Nucleus accumbens (tissue), 56 donors: ENCODE data around the gene DPP10.
A peak's percentile ranks its signal among the peaks of the same experiment; 100 is the strongest.

ENCODE experiments used
- DNase-seq, 56 donors: peaks; one replicate each; lab custom pipeline; 2025; lab: John Stamatoyannopoulos, UW

The DPP10 gene

DNA sequence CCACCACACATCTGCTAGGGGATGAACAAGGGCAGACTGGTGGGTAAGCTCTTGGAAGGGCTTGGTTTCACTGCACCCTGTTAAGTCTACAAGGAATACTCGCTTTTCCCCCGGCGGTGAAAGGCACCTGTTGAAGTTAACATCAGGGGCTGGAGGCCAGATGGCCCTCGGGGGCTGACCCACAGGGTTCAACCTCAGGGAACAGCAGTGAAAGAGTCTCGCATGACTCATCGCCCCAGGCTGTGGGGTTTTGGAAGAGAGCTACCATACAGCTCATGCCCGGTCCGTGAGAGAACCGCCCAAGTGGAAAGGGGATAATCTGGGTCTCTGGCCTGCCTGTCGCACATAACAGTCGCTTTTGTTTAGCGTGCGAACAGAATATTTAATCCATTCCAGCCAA lies 748.0 kb downstream of the DPP10 start:
- peak in 1 of 56 donors; percentile 0 for DNase-seq

DNA sequence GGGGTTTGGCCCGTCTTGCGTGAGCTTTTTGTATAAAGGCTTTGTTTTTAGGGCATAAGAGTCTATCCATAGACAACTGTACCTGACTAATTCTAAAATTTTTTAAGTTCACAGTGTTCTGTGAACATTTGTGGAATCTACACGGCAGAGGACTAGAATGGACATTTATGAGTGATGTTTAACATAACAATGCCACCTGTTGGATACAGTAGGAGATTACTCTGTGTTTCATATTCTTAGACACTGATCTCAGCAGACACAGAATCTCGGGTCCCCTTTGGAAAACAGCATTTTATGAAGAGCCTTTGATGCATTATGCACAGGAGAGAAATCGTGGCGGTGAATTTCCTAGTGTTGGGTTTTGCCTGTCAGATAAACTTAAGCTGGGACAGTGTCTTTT lies 752.2 kb downstream of the DPP10 start:
- DNase-seq = no peak

DNA sequence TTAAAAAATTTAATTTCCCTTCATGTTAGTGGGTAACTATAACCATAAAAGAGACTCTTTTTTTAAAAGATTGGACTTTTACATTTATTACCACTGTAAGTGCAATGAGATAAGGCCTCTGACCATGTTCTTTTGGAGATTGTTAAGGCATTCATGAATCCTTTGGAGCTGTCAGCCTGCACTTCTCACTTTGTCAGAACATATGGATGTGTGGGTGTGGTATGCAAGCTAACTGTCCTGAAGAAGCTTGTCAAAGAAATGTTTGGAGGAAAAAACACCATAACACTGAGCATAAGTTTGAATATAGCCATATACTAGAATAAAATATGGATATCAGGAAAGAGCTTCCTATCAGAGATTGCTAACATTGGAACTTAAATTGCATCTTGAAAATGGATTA lies 754.1 kb downstream of the DPP10 start:
- no peak for DNase-seq

DNA sequence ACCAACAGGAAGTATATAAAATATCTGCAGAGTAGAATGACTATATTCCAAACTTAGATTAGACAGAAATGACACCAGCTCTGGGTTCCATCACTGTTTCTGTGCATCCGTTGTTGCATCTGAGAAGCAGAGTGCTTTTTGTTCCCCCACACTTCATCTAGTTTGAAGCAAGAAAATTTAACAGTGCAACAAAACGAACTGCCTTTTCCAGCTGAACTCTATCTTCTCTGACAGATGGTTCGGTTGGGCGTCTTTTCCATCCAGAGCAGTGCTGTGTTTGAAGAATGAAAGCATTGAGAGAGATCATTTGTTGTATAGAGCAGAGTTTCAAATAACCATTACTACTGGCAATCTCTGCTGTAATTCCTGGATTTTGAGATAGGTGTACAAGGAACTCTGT lies 757.5 kb downstream of the DPP10 start:
- no peak for DNase-seq

DNA sequence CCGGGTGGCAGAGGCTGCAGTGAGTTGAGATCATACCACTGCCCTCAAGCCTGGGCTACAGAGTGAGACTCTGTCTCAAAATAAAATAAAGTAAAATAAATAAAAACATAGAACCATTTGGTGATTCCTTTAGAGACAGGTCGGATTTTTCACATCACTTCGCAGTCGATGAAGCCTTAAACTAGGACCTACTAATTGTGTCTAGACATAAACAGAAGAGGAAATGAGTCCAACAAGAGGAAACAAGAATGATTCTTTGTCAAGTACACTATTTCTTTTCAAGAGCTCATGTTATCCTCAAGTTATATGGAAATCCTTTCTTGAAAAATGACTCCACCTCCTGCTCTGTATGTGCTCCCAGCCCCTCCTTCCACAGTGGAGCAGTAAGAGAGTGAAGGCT lies 758.9 kb downstream of the DPP10 start:
- DNase-seq = no peak

DNA sequence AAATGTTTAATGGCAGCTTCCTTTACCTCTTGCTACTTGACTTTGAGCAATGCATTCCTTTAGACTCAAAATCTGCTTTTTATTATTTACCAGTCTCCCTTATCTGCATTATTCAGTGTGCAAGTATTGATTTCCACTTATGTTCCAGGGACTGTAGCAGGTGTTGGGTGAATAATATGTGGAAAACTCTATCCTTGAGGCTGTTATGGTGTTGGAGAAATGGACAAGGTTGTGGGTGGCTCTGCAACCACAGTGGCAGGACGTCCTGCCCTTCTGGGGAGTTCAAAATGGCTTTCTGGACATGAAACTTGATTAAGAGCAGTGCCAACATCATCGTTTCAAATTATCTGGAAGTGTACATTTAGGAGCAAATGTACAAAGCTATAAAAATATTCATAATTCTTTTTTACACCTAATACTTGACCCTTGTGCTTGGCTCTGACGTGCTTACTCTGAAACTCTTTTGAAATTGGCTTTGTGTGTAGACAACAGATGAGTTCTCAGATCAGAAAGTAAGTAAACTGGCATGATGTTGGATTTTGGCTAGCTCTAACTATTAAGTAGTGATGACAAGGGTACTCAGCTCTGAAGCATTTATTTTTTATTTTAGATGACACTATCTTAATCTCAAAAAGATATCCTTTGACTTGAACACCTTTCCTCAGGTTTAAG lies 766.2 kb downstream of the DPP10 start:
- DNase-seq = no peak

DNA sequence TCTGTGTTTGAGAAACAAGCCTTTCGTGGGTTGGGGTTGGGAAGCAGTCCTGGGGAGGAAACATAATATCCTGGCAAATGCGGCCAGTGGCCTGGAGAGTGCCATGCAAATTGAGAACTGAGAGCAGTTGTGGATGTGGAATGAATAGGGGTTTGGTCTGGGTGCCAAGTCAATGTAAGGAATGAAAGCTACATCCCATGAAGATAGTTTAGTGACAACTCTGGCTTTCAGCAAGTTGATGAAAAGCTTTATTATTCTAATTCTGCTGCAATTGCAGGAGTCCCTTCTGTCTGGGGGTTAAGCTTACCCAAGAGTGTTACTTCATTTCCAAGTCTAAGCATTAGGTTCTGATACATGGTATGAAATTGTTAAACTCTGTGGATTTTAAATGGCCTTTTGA lies 771.6 kb downstream of the DPP10 start:
- no peak for DNase-seq

DNA sequence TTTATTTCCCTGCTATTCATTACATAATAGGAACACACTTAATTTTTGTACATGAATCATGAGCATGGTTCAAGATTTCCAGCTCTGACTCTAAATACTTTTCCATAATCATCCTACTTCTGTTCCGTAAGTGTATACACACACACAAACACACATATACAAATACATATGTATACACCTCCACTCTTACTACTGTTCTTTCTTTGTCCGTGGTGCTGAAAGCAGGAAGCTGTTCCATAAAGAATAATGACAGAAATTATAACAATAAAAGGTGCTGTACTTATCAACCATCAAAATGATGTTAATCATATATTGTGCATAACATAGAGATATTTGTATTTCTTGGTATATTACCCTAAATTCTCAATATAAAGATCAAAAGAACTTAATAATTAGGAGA lies 776.9 kb downstream of the DPP10 start:
- no peak for DNase-seq

DNA sequence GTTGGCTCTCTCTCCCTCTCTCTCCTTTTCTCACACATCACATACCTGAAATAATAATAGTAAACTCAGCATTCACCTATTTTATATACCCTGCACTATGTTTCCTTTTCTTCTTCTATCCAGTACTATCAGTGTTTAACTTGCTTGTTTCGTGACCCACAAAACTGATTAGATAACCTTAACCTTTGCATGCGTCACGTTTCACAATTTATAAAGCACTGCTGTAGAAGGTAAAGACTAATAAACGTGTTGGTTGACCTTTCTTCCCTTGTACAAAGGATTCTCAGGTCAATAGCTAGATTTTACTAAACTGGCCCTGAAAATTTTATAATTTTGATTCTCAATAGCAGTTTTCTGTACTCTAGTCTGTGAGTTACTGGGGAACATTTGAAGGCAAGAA lies 791.7 kb downstream of the DPP10 start:
- no peak for DNase-seq

DNA sequence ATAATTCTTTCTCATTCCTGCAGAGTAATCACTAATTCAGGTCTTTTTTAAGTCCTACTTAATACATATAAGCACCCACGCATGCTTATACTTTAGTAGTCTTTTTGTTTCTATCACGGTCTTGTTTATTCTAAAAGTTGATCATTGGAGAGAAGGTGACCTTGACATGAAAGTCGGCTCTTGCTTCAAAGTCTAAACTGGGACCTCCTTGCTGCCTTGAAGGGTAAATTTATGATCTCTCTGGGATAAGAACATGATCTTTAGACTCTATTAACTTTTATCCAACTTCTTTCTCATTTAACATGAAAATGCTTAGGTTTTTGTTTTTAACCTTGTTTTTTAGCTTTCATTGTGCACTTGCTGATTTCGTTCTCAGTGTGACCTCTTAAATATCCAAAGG lies 792.3 kb downstream of the DPP10 start:
- DNase-seq = no peak

DNA sequence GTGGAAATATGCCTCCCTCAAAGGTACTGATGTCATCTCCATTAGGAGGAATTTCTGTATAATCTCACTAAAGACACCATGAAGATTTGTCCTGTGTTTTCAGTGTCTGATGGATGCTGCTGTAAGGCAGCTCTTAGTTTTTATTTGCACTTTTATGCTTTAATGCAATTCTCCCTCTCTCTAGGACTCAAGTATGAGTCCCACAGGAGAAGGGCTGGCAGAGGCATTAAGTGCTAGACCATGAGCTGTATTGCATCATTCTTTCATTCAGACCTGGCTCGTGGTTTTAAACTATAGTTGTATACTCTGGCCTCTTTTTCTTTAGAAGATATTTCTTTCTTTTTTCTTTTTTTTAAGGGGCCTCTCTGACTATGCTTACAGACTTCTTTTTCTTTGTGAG lies 805.6 kb downstream of the DPP10 start:
- no peak for DNase-seq

DNA sequence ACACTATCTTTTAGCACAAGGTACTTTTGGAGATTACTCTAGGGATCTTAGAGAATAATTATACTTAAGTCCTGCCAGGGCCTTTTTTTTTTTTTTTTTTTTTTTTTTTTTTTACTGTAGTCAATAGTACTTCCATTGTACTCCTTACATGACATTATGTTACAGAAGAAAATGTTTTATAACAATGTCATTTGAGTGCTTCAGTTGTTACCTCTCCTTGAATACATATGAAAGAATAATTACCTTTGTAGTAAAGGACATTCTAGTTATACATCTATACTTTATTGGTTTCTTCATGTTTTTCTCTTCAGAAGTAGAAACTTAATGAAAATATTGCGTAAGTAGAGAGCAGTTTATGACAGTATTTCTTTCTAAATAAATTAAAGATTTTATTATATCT lies 834.9 kb downstream of the DPP10 start:
- DNase-seq = no peak

DNA sequence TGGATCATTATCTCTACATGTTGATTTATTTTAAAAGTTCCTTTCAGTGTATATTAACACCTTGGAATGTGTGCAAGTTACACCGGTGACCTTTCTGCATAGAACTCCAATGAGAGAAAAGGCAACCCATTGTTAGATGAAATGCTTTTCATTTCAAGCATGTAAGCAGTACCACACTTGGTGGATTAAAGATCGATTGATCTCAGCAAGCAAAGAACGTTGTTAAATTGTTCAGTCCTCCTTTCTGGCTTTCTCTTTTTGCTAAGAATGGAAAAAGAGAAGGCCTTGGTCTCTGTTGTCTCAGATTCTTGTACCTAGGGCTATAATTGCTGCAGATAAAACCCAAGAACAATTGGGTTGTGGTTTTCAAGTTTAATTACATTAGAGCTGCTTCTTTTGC lies 843.0 kb downstream of the DPP10 start:
- no peak for DNase-seq

DNA sequence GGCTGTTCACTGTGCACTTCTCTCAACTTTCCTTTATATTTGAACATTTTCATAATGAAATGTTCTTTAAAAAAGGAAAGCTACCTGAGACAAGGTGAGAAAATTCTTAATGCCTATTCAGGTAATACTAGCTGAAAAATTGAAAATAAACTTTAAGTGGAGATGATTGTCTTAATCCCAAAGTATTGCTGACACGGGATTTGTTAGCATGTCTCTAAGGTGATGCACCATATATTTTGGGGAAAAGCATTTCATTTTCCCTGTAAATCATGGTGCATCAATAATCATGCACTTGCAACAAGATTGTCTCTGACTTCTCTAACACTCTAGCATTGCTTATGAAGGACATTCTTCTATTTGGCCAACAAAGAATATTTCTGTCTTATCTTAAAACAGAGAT lies 848.0 kb downstream of the DPP10 start:
- DNase-seq = no peak

DNA sequence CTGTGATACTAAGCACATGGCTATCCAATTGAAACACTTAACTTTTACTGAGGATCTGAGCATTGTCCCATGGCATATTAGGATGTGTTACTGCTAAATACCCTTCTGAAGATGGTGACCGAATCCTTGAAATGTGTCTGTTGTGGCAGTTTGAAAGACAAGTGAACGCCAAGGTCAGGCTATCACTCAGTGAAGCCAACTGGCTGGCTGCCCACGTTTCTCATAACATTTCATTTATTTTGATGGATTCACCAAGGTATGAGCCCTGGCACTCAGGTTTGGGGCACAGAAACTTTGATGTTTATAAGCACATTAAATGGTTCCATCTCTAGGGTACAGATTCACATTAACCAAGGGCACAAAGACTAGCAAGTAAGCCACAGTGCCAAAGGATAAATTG lies 850.3 kb downstream of the DPP10 start:
- no peak for DNase-seq

DNA sequence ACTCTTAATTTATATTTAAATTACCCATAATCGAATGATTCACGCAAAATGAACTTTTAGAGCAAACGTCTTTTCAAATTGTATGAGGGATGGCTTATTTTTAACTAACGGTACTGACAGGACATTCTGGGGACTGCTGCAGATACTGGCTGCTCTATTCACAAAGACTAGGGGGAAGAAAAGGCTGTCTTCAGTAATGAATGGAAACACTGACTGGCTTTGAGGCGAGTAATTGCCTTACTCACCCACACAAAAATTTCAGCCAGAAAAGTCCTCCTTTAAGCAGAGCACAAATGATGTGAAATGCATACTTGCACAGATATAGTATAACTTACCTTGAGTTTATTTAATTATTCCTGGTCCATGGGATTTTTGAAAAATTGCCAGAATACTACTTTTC lies 852.6 kb downstream of the DPP10 start:
- no peak for DNase-seq

DNA sequence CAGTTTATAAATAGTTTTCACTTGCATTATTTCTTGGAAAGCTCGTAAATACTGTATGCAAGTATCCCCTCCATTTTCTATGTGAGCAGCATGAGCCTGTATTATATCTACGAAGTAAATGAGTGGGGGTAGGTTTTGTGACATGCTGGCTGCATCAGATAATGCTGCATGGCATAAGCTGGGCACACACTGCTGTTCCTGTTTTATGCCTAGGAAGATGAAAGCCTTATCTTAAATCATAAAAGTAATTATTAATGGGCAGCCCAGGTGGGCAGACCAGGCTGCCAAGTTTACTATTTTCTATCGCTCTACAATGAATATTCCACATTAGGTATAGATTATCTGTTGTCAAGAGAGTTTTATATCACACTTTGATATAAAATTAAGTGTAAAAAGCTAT lies 854.6 kb downstream of the DPP10 start:
- no peak for DNase-seq

DNA sequence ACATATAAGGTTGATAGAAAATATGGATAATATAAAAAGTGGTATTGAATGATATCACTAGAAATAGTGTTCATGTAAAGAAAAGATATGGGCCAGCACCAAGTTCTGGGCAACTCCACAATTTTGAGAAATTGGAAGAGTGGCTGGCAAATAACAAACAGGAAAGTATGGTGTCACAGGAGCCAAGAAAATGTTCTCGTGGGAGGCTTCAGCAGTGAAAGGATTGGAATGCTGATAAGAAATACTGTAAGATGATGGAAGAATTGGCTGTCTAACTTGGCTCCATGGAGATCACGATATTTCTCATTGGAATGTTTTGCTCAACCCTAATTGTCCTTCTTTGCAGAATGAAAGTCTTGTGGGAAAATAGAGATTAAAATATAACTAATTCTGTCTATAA lies 856.8 kb downstream of the DPP10 start:
- no peak for DNase-seq

DNA sequence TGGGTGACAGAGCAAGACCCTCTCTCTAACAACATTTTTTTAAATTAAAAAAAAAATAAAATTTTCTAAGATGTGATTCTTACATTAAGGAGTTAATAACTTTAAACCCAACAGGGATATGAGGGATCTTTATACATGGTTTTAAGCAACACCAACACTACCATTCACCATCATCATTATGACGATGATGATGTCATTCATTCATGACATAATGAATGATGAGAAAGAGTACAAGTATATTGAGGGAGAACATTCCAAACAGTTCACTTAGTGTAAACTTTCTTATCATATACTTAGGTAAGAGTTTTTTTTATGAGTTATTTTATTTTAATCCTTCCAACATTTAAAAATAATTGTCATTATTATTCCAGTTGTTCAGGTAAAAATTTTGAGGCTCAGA lies 863.3 kb downstream of the DPP10 start:
- DNase-seq = no peak

DNA sequence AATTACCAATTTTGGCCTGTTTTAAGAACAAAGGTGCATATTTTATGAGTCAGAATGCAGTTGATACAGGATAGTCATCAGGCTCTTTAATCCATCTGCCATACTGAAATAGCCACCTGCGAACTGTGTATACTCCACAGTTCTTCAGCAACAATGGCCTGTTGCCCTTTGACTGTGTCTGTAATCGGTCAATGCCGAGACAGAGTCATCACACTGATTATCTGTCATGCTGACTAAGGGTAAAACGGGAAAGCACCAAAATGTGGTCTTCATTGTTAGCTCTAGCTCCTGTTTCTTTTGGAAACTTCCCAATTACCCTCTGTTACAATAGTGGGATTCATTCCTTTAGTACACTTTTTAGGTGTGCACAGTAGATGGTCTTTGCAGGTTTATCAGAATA lies 871.7 kb downstream of the DPP10 start:
- DNase-seq = no peak

DNA sequence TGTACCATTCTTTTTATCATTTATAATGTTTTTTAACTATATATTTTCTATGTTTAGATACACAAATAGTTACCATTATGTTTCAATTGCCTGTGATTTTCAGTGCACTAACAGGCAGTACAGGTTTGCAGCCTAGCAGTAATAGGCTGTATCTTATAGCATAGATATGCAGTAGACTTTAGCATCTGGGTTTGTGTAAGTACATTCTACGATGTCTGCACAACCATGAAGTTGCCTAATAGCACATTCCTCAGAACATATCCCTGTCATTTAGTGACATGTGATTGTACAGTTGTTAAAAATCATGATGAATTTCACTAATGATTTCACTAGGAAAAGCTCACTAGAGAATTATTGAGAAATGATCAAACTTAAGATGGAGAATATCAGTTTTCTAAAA lies 884.6 kb downstream of the DPP10 start:
- no peak for DNase-seq

DNA sequence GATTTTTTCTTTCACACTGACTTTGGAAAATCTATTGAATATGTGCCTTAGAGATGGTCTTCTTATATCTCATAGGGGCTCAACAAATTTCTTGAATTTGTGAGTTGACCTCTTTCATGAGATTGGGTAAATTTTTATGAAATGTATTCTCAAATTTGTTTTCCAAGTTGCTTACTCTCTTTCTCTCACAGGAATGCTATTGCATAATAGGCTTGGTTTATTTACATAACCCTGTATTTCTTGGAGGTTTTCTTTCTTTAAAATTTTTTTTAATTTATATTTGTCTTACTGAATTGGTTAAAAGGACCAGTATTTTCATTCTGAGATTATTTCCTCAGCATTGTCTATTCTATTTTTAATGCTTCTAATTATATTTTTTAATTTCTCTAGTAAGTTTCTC lies 917.1 kb downstream of the DPP10 start:
- no peak for DNase-seq

DNA sequence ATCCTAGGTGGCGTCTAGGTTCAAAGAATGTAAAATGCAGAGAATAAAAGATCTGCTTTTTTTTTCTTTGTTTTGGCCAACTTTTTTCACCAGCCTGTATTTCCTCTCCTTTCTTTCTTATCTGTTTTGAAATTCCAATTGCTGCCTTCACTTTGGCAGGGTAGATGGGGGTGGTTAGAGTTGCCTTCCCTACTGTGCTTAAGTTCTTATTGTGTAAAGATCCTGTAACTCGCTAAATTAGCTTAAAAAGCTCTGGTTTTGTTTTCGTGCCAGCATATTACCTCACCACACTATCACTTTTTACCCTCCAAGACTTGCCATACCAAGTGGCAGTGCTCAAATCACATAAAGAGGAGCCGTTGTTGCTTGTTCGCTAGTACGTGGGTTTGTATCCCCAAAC lies 921.7 kb downstream of the DPP10 start:
- DNase-seq = no peak
